CD4-positive, alpha-beta T cell treated with Interleukin-6 for 4 hours (primary cell): ENCODE data around the gene PROZ.

Experiments used
- DNase-seq: peaks from one replicate; pipeline ENCODE4 v3.0.0-alpha.2; 2020; ENCODE audit warnings: mixed read lengths

Gene PROZ

GRCh38 chr13:113142876-113143275, 15.6 kb upstream of the PROZ start:
- DNase-seq = no peak

GRCh38 chr13:113143466-113144254, 14.8 kb upstream of the PROZ start:
- no peak for DNase-seq

GRCh38 chr13:113144255-113144629, 14.2 kb upstream of the PROZ start:
- DNase-seq = no peak

- DNase-seq = no peak
Measured at GRCh38 chr13:113145496-113145895, 13.0 kb upstream of the PROZ start.

- DNase-seq = no peak
Measured at GRCh38 chr13:113145911-113146598, 12.4 kb upstream of the PROZ start.

- no peak for DNase-seq
Measured at GRCh38 chr13:113146750-113147149, 11.7 kb upstream of the PROZ start.

- DNase-seq = no peak
Measured at GRCh38 chr13:113147206-113147605, 11.2 kb upstream of the PROZ start.

GRCh38 chr13:113148407-113148806, 10.0 kb upstream of the PROZ start:
- DNase-seq = no peak

GRCh38 chr13:113148940-113149503, 9.4 kb upstream of the PROZ start:
- no peak for DNase-seq

- no peak for DNase-seq
Measured at GRCh38 chr13:113149711-113150549, 8.5 kb upstream of the PROZ start.

GRCh38 chr13:113150550-113151365, 7.7 kb upstream of the PROZ start:
- DNase-seq = no peak

GRCh38 chr13:113151745-113152690, 6.4 kb upstream of the PROZ start:
- DNase-seq = no peak

GRCh38 chr13:113152691-113152983, 5.8 kb upstream of the PROZ start:
- DNase-seq = no peak

- peak; percentile 25 for DNase-seq
Measured at GRCh38 chr13:113152984-113153809, 5.3 kb upstream of the PROZ start.

GRCh38 chr13:113153810-113154748, 4.4 kb upstream of the PROZ start:
- peak; percentile 75 for DNase-seq

GRCh38 chr13:113155201-113155600, 3.2 kb upstream of the PROZ start:
- no peak for DNase-seq

GRCh38 chr13:113155982-113156655, 2.3 kb upstream of the PROZ start:
- DNase-seq = no peak

GRCh38 chr13:113157206-113157928, 1.1 kb upstream of the PROZ start:
- DNase-seq = no peak
